Measurements from ENCODE around the gene MPHOSPH8. TPM values are rescaled to one million over a fixed set of nuclear protein-coding genes. Genes with fewer than 3 reads are reported as not detected.

MPHOSPH8 gene
- total RNA-seq, 4 donors from 2014 or later: 11.1 to 26.7 (median 21.4) TPM

DNA sequence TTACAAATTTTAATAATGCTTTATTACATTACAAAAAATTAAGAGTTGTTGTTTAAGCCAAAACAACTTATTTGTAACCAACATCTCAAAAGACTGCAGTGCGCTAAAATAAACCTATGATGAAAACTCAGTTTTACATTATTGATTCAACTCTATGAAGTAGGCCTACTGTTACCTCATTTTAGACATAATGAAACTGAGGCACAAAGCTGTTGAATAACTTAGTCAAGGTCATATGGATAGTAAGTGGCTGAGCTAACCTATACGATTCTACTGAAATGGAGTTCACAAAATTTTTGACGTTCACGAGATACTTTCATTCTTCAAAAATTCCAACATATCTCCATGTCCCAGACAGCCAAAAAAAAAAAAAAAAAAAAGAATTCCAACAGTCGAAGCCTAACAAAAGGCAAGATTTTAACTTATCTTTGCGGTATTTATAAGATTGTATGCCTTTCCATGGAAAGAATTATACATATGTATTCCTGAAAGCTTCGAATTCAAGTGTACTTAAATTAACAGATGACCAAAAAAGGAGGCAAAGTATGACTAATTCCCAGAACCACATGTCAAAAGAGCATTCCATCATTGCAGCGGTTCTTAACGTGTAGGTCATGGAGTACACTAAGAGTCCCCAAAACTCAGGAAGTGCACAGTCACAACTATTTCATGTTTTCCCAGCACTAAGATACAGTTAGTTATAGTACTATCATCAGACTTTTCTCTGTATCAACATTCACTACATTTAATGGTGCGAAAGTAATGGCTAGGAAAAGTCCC lies 79.9 kb downstream of the MPHOSPH8 start:
- Histone ChIP-seq H3K27me3 (no peaks in the 10 kb centered on the region), H3K4me3 (no peak overlapping the region), H3K4me1 (peaks cover 0 to 4% (median 0%) of the 10 kb centered on the region in 3 donors), H3K9me3 (no peaks in the 10 kb centered on the region), H3K36me3 (peaks cover 0 to 26% (median 0%) of the 10 kb centered on the region in 3 donors), H3K27ac (no peak overlapping the region)
- DNase-seq: no peak
- WGBS, 2 donors: 63 to 71% methylated on average over 10 of the region's 10 CpGs
- intact Hi-C loops (cut with DNase I): no loop called here
- TF ChIP-seq, protein P1, sequence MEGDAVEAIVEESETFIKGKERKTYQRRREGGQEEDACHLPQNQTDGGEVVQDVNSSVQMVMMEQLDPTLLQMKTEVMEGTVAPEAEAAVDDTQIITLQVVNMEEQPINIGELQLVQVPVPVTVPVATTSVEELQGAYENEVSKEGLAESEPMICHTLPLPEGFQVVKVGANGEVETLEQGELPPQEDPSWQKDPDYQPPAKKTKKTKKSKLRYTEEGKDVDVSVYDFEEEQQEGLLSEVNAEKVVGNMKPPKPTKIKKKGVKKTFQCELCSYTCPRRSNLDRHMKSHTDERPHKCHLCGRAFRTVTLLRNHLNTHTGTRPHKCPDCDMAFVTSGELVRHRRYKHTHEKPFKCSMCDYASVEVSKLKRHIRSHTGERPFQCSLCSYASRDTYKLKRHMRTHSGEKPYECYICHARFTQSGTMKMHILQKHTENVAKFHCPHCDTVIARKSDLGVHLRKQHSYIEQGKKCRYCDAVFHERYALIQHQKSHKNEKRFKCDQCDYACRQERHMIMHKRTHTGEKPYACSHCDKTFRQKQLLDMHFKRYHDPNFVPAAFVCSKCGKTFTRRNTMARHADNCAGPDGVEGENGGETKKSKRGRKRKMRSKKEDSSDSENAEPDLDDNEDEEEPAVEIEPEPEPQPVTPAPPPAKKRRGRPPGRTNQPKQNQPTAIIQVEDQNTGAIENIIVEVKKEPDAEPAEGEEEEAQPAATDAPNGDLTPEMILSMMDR (IDR thresholded peaks at IDR 0.05): no peak
- no peak for TF ChIP-seq POLR2A (IDR thresholded peaks at IDR 0.05)

GRCh38 chr13:19720039-19720438 lies 86.6 kb downstream of the MPHOSPH8 start:
- H3K4me3 ChIP-seq: no peak overlapping the region
- no peaks in the 10 kb centered on the region for H3K27me3 ChIP-seq
- TF ChIP-seq, protein P1 (IDR thresholded peaks at IDR 0.05): no peak
- no peak for TF ChIP-seq POLR2A (IDR thresholded peaks at IDR 0.05)
- intact Hi-C loops (cut with DNase I): no loop called here
- no peak overlapping the region for H3K27ac ChIP-seq
- no peak for DNase-seq
- WGBS, 2 donors: 91 to 95% methylated on average over 2 of the region's 2 CpGs
- H3K36me3 ChIP-seq: peaks cover 0 to 53% (median 0%) of the 10 kb centered on the region in 3 donors
- H3K9me3 ChIP-seq: no peaks in the 10 kb centered on the region
- no peaks in the 10 kb centered on the region for H3K4me1 ChIP-seq

Other genes with a start within 250 kb of the MPHOSPH8 start
- not detected for gene TPTE2, start 72.1 kb upstream of the MPHOSPH8 start, total RNA-seq
- gene PSPC1, start 149.3 kb downstream of the MPHOSPH8 start, total RNA-seq: 10 to 100 TPM; 35.7 to 73.4 (median 45.6) TPM
- gene ZMYM5, start 230.0 kb downstream of the MPHOSPH8 start, total RNA-seq: 10 to 100 TPM in 2 of 4 donors, 1 to 10 TPM in 2; 7.4 to 16.2 (median 10.0) TPM

Data from esophagus squamous epithelium (tissue), 5 donors.